CMK (cell line): ENCODE results near the gene AREL1.
"Not testable (repeated sequence)": the region's sequence is repeated elsewhere in the genome, so short reads cannot be mapped to it uniquely, and the experiment has no call there.

Experiments used
- DNase-seq: peaks from one replicate; pipeline ENCODE4 v3.0.0-alpha.2; 2010; ENCODE audit warnings: low read depth

AREL1 gene

DNA sequence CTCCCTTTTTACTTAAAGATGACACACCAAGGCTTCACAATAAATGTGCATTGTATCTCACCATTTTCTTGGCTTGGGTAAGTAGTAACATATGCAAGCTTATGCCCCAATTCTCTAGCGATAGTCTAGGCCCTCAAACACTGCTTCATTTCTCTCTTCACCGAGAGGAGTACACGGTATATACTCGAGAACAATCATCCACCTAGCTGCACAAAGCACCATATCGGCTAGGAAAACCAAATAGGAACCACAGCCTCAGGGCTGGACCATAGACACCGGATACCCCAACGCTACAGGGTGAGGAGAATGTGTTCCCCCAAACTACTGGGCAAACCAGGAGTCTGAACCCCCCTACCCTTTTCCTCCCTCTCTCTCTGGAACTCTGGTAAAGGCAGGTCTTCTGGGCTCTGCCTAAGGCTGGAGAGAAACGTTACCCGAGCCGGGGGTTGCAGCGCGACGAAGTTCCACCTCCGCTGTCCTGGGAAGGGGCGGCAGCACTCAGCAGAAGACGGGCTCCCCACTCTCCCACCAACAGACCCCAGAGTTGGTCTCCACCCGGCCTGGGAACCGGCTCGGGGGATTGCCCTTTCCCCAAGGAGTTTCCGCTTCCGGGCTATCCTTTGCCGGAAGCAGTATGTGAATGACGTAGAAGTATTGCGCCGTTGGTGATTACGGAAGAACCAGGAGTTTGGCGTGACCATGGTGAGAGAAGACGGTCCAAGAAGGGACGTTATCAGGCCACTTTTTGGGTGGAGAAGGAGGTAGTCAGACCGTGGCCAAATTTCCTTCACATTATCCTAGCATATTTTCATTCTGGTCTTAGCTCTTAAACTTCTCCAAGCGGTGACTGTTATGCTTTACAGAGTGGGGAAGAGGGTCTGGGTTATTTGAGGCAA lies at the start of gene AREL1, which contains the start of gene FCF1:
AREL1 (minus strand) TSS at position 582 of the 896 bp plus-strand sequence. CDS start 27,465 bp downstream, outside the sequence.
FCF1 (plus strand) TSS at position 646 of the 896 bp plus-strand sequence; CDS start at position 700, 54 bp downstream.
- peak; percentile 52 for DNase-seq

DNA sequence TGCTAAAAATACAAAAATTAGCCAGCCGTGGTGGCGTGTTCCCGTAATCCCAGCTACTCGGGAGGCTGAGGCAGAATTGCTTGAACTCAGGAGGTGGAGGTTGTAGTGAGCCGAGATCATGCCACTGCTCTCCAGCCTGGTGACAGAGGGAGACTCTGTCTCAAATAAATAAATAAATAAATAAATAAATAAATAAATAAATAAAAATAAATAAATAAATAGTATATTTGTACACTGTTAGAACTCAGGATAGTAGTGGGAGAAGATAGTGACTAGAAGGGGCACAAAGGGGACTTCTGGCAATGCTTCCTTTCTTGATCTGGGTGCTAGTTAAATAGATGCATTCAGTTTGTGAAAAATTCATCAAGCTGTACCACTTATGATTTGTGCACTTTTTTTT lies 45.6 kb upstream of the AREL1 start:
- DNase-seq, result not testable (repeated sequence)

DNA sequence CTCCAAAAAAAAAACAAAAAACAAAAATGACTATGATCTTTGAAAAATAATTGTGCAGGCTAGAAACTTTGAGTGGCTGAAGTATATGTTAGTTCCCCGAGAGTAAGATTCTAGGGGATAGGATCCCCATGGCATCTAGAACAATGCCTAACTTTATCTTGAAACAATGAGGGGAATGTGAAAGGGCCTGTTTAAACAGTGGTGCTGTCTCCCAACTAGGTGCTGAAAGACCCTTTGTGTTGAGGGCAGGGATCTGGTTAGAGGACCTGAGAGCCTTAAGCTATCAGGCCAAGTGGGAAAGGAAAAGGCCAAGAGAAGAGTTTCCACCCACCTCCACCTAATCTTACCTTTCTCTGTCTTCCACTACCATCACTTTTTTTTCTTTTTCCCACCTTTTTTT lies 43.4 kb upstream of the AREL1 start:
- DNase-seq, result no peak

DNA sequence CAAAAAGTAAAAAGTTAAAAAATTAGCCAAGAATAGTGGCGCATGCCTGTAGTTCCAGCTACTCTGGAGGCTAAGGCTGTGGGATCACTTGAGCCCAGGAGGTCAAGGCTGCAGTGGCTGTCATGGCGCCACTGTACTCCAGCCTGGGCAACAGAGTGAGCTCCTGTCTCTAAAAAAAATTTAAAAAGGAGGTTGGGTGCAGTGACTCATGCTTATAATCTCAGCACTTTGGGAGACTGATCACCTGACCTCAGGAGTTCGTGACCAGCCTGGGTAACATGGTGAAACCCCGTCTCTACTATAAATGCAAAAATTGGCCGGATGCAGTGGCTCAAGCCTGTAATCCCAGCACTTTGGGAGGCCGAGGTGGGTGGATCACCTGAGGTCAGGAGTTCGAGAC lies 42.0 kb upstream of the AREL1 start:
- no peak for DNase-seq

DNA sequence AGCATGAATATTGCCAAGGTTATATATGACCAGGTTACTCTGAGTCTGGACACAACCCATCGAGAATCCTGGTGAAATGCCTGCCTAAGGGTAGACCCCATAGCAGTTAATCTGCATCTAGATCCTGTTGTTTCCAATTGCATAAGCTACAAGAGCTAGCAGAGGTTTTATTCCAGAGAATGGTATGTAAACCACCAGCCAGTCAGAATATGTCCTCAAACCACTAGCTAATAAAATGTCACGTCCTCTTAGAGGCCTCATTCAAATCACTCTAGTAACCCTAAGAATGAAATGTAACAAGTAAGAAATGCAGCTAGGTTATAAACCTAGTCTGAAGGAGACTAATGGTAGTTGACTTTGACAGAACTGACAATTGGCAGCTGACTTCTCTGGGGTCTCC lies 41.3 kb upstream of the AREL1 start:
- no peak for DNase-seq

- DNase-seq, result no peak
These were observed 34.4 kb upstream of the AREL1 start for GRCh38 chr14:74747237-74747636.

- no peak for DNase-seq
These were observed 26.6 kb upstream of the AREL1 start for GRCh38 chr14:74739293-74740030.

DNA sequence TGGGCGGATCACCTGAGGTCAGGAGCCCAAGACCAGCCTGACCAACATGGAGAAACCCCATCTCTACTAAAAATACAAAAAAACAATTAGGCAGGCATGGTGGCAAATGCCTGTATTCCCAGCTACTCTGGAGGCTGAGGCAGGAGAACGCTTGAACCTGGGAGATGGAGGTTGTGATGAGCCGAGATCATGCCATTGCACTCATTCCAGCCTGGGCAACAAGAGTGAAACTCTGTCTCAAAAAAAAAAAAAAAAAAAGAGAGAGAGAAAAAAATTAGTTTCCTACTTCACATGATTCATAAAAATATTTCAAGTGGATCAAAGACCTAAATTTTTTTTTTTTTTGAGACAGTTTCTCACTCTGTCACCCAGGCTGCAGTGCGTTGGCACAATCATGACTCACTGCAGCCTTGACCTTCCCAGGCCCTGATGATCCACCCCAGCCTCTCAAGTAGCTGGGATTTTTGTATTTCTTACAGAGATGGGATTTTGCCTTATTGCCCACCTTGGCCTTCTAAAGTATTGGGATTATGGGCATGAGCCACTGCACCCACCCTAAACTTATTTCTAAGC lies 25.0 kb upstream of the AREL1 start:
- no peak for DNase-seq

- no peak for DNase-seq
These were observed 22.2 kb upstream of the AREL1 start for GRCh38 chr14:74735125-74735524.

- no peak for DNase-seq
These were observed 20.3 kb upstream of the AREL1 start for GRCh38 chr14:74733221-74733620.

- DNase-seq, result no peak
These were observed 19.5 kb upstream of the AREL1 start for GRCh38 chr14:74732387-74732786.

GRCh38 chr14:74723134-74723533 lies 10.3 kb upstream of the AREL1 start:
- no peak for DNase-seq

DNA sequence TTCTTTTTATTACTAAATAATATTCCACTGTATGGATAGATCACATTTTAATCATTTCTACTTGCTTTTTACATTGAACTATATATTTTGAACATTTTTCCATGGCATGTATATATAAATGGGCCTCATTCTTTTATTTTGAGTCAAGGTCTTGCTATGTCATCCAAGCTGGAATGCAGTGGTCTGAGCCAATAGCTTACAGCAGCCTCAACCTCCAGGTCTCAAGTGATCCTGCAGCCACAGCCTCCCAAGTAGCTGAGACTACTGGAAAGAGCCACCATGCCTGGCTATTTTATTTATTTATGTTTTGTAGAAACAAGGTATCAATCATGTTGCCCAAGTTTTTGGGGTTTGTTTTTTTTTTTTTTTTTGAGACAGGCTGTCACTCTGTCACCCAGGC lies 7.6 kb upstream of the AREL1 start:
- DNase-seq, result no peak

DNA sequence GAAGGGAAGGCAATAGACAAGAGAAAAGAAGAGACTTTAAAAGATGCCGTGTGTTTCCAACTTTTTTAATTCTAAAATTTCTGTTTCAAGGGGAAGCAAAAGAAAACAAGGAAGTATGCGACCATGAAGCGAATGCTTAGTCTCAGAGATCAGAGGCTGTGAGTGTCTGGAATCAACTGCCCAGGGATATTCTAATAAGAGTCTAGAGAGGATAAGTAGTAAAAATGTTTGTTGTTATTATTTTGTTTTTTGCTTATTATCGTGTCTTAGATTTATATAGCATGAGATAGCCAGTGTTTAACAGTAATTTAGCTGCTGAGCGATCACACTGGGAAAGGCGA lies 485 bp upstream of the AREL1 start:
- DNase-seq, result no peak

GRCh38 chr14:74711651-74712050 lies 1.2 kb downstream of the AREL1 start:
- no peak for DNase-seq

GRCh38 chr14:74710480-74710879 lies 2.4 kb downstream of the AREL1 start:
- peak; percentile 71 for DNase-seq

GRCh38 chr14:74705613-74706500 lies 7.0 kb downstream of the AREL1 start:
- no peak for DNase-seq

DNA sequence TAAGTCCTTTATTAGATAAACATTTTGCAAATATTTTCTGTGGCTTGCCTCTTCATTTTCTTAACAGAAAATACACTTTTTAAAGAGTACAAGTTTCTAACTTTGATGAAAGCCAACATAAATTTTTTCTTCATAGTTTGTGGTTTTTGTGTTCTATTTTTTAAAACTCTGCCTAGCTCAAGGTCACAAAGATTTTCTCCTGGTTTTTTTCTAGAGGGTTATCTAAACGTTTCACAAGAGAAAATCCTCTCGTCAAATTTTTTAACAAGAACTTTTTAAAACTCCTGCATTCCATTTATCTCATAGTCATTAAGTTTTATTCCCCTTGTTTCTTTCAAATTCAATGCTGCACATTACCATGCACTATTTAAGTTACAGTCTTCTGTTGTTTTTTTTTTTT lies 8.2 kb downstream of the AREL1 start:
- no peak for DNase-seq

- no peak for DNase-seq
These were observed 9.8 kb downstream of the AREL1 start for GRCh38 chr14:74703043-74703442.

DNA sequence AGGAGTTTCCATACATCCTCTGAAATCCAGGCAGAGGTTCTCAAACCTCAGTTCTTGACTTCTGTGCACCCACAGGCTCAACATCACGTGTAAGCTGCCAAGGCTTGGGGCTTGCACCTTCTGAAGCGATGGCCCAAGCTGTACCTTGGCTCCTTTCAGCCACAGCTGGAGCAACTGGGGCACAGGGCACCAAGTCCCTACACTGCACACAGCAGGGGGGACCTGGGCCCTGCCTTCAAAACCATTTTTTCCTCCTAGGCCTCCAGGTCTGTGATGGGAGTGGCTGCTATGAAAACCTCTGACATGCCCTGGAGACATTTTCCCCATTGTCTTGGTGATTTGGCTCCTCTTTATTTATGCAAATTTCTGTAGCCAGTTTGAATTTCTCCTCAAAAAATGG lies 10.6 kb downstream of the AREL1 start:
- DNase-seq, result no peak

DNA sequence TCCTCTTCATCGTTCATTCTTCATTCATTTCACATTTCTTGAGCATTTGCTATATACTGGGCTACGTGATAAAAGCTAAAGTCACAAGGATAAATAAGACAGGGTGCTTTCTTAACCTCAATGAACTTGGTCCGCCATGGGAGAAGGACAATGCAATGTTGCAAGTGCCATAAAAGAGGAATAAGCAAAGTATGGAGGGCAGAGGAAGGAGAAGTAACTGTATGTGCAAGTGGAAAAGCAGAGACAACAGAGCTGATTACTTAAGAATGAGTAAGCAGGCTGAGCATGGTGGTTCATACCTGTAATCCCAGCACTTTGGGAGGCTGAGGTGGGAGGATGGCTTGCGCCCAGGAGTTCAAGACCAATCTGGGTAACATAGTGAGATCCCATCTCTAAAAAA lies 14.4 kb downstream of the AREL1 start:
- DNase-seq, result no peak

GRCh38 chr14:74697976-74698375 lies 14.9 kb downstream of the AREL1 start:
- no peak for DNase-seq
